ENCODE results near the gene PFAS. TPM values are rescaled to one million over a fixed set of nuclear protein-coding genes. Genes with fewer than 3 reads are reported as not detected.

Gene PFAS
- total RNA-seq, 1 donor from 2014 or later = 37.2 TPM

DNA sequence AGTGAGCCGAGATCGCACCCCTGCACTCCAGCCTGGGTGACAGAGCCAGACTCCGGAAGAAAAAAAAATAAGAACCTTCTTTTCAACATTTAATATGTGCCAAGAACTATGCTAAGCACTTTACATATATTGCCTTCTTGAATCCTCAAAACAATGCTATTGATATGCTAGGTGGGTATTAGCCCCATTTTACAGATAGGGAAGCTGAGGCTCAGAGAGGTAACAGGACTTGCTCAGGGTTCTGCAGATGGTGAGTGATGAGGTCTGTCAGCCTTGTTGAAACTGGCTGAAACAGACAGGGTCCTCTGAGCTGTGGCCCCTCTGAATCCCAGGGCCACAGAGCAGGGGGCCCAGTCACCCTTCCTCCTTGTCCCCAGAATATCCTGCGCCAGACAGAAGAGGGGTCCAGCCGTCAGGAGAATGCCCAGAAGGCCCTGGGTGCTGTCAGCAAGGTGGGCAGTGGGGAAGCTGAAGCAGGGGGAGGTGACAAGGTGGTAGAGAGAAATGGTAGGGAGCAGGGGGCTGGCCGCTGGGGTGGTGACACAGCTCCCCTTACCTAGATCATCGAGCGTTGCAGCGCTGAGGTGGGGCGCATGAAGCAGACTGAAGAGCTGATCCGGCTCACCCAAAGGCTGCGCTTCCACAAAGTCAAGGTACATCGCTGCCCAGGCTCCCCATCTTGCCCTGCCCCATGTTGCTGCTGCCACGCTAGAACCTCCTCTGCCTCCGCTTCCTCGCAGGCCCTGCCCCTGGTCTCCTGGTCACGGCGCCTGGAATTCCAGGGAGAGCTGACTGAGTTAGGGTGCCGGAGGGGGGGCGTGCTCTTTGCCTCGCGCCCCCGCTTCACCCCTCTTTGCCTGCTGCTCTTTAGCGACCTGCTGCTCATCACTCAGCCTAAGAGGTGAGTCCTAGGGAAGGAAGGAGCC, 69.2 kb downstream of the PFAS start:
- TF ChIP-seq, protein P1, sequence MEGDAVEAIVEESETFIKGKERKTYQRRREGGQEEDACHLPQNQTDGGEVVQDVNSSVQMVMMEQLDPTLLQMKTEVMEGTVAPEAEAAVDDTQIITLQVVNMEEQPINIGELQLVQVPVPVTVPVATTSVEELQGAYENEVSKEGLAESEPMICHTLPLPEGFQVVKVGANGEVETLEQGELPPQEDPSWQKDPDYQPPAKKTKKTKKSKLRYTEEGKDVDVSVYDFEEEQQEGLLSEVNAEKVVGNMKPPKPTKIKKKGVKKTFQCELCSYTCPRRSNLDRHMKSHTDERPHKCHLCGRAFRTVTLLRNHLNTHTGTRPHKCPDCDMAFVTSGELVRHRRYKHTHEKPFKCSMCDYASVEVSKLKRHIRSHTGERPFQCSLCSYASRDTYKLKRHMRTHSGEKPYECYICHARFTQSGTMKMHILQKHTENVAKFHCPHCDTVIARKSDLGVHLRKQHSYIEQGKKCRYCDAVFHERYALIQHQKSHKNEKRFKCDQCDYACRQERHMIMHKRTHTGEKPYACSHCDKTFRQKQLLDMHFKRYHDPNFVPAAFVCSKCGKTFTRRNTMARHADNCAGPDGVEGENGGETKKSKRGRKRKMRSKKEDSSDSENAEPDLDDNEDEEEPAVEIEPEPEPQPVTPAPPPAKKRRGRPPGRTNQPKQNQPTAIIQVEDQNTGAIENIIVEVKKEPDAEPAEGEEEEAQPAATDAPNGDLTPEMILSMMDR (conservative IDR thresholded peaks at IDR 0.05; ENCODE audit: low read depth, low read length) = no peak
- no peak overlapping the region for H3K4me3 ChIP-seq (ENCODE audit: low read depth, low read length)
- DNase-seq (ENCODE audit: low read depth) = no peak

Other genes starting within 250 kb of the PFAS start
- gene GUCY2D, start 246.7 kb upstream of the PFAS start, total RNA-seq = not detected in 2 replicates
- gene ALOX15B, start 210.2 kb upstream of the PFAS start, total RNA-seq = 0.07 and 1.3 TPM in 2 replicates
- 0.35 TPM in 1 of 2 replicates, not detected in the other for gene ALOX12B, start 161.6 kb upstream of the PFAS start, total RNA-seq
- 0.36 TPM in 1 of 2 replicates, not detected in the other for gene ALOXE3, start 130.8 kb upstream of the PFAS start, total RNA-seq
- 0.35 TPM in 1 of 2 replicates, not detected in the other for gene HES7, start 125.2 kb upstream of the PFAS start, total RNA-seq
- 13.1 and 17.1 TPM in 2 replicates for gene PER1, start 96.9 kb upstream of the PFAS start, total RNA-seq
- gene VAMP2, start 86.3 kb upstream of the PFAS start, total RNA-seq = 2.1 and 7.0 TPM in 2 replicates
- gene TMEM107, start 72.9 kb upstream of the PFAS start, total RNA-seq = 16.9 and 24.3 TPM in 2 replicates
- 9.5 and 11.4 TPM in 2 replicates for gene BORCS6, start 59.1 kb upstream of the PFAS start, total RNA-seq
- 136 and 165 TPM in 2 replicates for gene AURKB, start 38.7 kb upstream of the PFAS start, total RNA-seq
- 9.1 and 13.0 TPM in 2 replicates for gene CTC1, start 1.2 kb upstream of the PFAS start, total RNA-seq
- gene RANGRF, start 39.4 kb downstream of the PFAS start, total RNA-seq = 36.5 and 37.8 TPM in 2 replicates
- 0.58 and 3.3 TPM in 2 replicates for gene SLC25A35, start 46.1 kb downstream of the PFAS start, total RNA-seq
- 0.06 TPM in 1 of 2 replicates, not detected in the other for gene ARHGEF15, start 61.0 kb downstream of the PFAS start, total RNA-seq
- not detected in 2 replicates for gene ODF4, start 90.6 kb downstream of the PFAS start, total RNA-seq
- 2,667 and 4,627 TPM in 2 replicates for gene RPL26, start 133.9 kb downstream of the PFAS start, total RNA-seq
- gene RNF222, start 148.5 kb downstream of the PFAS start, total RNA-seq = 0.12 and 0.80 TPM in 2 replicates
- gene NDEL1, start 186.6 kb downstream of the PFAS start, total RNA-seq = 27.3 and 33.4 TPM in 2 replicates

Measured in epithelial cell of proximal tubule (primary cell).